CD4-positive, alpha-beta T cell treated with Interleukin-6 for 4 hours (primary cell): ENCODE data around the gene MBTD1.
"Not testable (repeated sequence)": the region's sequence is repeated elsewhere in the genome, so short reads cannot be mapped to it uniquely, and the experiment has no call there.

Source experiments
- DNase-seq: peaks from one replicate; pipeline ENCODE4 v3.0.0-alpha.2; 2020; ENCODE audit warnings: mixed read lengths

Gene MBTD1

DNA sequence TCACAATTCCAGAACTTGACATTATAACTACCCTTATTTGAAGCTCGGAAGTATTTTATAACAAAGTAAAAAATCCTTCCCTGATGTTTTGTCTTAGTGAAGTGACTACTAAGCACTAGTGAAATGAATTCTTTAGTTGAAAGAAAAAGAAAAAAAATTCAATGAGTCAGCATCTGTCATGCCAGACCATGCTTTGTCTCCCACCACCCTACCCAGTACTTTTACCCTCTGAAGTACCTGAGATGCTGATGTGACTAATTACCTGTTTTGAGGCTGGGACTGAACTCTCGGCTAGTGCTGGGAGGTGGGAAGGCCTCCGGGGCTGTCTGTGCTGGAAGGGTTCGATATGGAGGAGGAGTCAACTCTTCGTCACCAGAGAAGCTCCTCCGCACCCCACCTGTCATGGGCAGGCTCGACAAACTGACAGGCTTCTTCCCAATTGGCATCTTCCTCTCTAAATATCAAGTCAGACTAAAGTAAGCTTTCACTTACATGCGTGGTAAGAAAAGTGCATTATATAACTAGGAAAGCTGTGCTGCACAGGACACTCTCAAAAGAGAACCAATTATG, 74.0 kb downstream of the MBTD1 start:
- no peak for DNase-seq

DNA sequence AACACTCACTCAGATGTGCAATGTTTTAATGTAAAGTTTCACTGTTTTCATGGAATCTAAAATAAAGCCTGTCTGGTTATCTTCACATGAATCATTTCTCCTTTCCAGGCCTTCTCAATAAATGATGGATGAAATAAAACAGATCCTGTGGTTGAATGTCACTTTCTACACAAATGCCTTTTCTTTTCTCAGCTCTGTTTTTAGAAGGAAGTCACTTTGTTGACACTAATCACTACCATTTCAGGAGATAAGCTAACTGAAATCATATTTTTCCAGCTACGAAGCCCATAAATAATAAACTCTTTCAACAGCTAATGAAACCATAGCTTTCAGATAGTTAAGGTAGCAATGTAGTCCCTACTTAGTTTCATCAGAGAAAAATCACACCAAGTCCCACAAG, 75.7 kb downstream of the MBTD1 start:
- DNase-seq = no peak

DNA sequence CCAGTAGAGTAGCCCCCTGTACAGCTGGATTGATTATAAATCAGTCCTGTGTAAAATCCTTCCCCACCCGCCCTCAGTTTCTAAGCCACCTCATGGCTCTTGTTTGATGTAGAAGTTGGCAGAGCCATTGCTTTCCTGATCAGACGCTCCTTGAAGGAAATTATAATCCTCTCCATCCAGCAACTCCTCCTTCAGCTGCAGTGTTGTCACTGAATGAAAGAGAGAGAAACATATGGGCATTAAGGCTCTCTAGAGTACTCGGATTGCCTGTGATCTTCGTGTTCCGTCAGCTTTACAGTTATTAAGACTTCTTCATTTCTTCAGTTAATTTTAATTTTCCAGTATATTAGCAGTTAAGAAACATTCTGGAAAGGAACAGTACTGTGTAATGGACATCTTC, 79.4 kb downstream of the MBTD1 start:
- DNase-seq = no peak

- DNase-seq = not testable (repeated sequence)
Measured at GRCh38 chr17:51172030-51172429, 87.8 kb downstream of the MBTD1 start.

DNA sequence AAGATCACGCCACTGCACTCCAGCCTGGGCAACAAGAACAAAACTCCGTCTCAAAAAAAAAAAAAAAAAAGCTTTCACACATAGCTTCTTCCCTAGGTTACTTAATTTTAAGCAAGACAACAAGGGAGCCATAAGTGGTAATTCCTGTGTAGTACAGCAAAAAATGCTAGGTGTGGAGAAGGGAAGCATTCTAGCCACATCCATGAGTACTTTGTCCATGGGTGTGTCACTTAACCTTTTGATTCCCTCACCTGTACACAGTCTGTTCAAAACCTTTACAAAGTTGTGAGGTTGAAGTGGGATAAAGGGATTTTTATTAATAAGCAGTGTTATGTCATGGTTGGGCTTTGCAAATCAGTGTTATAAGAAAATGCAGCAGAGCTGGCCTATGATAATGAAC, 89.1 kb downstream of the MBTD1 start:
- no peak for DNase-seq

- no peak for DNase-seq
Measured at GRCh38 chr17:51169340-51169739, 90.5 kb downstream of the MBTD1 start.

DNA sequence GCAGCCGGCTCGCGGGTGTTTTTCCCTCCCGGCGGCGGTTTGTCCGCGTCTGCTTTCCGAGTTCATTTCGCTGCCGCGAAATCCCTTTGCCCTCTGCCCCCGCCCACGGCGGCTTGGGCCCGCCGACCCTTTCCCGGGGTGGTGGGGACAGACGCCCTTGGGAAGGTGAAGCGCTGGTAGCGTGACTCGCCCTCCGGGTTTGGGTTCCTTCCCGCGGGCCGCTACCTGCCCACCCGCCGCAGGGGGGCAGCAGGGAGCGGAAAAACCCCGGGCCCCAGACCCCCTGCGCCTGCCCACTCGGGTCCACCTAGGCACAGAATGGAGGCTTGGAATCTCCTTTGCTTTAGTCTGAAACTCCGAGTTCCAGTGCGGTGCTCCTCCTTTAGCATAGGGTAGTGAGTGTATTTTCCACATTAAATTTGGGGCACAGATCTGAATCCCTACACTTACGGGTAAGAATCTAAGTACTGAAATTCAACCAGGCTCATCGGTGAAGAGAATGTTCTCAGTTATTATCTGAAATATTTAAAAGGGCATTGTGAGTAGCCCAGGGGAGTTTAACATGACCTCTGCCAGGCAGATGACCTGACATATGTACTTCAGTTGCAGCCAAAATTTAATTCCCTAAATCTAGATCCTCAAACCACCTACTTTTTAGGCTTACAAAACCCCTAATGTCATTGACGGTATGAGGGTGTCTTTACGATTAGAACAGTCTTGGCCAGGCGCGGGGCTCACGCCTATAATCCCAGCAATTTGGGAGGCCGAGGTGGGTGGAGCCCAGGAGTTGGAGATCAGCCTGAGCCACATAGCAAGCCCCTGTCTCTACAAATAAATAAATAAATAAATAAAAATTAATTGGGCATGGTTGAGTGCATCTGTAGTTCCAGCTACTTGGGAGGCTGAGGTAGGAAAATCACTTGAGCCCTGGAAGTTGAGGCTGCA, 92.6 kb downstream of the MBTD1 start:
- DNase-seq = peak; percentile 75

- DNase-seq = peak; percentile 73
Measured at GRCh38 chr17:51166198-51166986, 93.5 kb downstream of the MBTD1 start, which contains the start of gene NME2. TSS of gene NME2 (plus strand) at chr17:51166411. CDS start at chr17:51166831, 420 bp downstream.

DNA sequence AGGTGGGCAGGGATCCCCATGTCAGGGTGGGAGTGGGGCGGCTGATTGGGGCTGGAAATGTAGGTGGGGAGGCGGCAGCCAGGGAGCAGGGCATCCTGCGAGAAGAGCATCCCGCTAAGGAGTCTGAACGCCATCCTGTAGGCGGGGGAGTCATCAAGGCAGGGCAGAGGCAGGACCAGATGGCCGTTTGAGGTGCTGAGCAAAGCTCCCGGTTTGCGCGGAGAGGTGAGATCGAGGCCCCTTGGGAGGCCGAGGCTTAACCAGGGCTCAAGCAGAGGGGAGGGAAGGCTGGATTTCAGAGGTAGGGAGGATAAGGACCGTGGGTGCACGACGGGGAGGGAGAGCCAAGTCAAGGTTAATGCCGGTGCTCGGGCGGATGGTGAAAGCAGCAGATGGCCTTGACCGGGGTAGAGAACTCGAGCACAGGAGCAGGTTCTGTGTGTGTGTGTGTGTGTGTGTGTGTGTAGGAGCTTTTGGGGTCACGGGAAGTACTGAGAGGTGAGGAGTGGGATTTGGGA, 94.1 kb downstream of the MBTD1 start:
- no peak for DNase-seq

DNA sequence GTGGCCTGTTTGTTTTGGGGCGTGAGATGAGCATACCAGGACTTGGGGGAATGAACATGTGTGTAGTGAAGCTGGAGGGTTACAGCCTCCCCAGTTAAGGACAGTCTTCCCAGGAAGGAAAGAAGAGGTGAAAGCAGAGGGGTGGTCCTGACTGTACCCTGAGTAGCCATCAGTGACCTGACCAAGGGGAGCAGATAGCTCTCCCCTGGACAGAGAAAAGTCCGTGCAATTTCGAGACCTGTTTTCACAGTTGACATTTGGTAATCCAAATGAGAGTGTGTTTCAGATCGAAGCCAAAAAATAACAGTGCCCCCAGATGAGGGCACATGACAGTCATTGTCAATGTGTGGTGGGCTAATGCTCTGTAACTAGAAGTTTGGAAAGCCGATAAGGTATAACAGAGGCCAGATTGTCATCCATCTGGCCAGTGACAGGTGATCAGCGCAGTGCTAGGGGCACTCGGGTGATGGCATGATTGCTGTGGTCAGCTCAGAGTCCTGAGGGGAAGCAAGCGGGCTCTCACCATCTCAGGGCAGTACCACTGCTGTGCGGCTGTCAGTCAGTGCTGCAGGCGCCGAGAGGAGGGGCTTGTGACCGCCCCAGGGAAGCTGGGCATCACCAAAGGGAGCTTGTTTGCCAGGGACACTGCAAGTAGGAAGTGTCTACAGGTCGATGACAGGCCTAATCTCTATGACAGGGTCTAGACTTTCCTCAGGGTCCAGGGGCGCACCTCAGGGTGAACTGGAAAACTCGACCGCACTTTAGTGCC, 94.8 kb downstream of the MBTD1 start:
- no peak for DNase-seq

GRCh38 chr17:51161541-51161940, 98.3 kb downstream of the MBTD1 start:
- DNase-seq = no peak

- no peak for DNase-seq
Measured at GRCh38 chr17:51159604-51160003, 100.2 kb downstream of the MBTD1 start.

DNA sequence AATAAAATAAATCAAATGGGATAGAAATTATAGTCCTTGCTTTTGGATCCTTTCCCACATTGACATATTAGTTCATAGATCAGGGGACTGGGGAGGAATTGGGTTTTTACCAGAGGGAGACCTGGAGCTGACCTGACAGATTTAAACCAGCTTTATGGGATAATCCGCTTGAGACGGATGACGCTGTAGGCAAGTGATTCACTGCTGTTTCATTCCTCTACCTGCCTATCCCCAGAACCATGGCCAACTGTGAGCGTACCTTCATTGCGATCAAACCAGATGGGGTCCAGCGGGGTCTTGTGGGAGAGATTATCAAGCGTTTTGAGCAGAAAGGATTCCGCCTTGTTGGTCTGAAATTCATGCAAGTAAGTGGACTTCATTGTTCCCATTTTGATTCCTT, 104.4 kb downstream of the MBTD1 start:
- no peak for DNase-seq

- no peak for DNase-seq
Measured at GRCh38 chr17:51154176-51154575, 105.7 kb downstream of the MBTD1 start.

DNA sequence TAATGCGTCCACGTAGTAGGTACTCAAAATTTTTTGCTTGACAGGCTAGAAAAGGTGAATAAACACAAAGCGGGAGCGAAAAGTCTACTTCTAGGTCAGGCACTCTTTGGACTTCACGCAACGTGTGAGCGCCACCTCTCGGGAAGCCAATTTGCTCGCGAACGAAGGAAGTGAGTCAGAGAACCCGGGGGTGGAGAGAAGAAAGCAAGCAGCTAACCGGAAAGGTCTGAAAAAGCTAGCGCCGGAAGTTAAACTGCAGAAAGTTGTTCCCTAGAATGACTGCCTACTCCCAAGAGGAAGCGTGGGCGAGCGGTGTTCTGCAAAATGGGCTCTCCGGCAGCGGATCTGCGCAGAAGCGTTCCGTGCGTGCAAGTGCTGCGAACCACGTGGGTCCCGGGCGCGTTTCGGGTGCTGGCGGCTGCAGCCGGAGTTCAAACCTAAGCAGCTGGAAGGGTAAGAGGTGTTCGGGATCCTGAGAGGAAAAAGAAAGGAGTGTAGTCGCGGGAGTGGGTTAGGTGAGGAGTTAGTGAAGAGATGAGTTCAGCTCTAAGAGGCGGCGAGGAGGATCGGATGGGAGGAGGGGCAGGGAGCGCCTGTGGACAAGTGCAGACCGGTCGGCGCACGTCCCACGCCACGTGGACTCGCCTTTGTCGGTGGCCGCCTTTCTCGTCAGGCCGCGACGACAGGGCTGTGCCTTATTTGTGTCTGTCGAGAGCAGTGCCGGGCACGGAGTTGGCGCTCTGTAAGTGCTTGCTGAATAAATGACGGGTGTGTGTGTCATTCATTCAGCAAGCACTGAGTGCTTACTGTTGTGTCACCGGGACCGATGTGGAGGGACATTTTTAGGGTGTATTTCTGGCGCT, 106.4 kb downstream of the MBTD1 start, which contains the start of gene NME1:
Gene NME1, plus strand, starts transcription at position 350 of the 863 bp plus-strand sequence. CDS start 2,096 bp downstream, outside the sequence.
- DNase-seq = peak; percentile 95

- DNase-seq = no peak
Measured at GRCh38 chr17:51152766-51153209, 107.1 kb downstream of the MBTD1 start.

- no peak for DNase-seq
Measured at GRCh38 chr17:51150932-51151331, 108.9 kb downstream of the MBTD1 start.

DNA sequence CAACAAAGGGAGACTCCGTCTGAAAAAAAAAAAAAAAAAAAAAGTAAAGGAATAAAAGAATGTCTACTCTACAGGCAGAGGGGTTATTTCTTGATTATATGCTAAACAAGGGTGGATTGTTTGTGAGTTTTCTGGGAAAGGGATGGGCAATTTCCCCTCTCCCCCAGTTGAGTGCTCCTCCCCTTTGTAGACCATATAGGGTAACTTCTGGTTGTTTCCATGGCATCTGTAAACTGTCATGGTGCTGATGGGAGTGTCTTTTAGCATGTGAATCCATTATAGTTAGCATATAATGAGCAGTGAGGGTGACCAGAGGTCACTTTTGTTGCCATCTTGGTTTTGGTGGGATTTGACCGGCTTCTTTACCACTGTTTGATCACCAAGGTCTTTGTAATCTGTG, 110.7 kb downstream of the MBTD1 start:
- DNase-seq = no peak

DNA sequence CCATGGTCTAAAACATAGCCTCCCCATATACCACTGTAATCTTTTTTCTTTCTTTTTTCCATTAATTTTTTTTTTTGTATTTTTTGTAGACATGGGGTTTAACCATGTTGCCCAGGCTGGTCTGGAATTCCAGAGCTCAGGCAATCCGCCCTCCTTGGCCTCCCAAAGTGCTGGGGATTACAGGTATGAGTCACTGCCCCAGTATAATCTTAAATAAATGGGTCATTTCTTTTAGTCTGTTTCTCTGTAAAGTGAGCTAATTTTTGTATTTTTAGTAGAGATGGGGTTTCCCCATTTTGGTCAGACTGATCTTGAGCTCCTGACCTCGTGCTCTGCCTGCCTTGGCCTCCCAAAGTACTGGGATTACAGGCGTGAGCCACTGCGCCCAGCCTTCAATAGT, 112.2 kb downstream of the MBTD1 start:
- no peak for DNase-seq

DNA sequence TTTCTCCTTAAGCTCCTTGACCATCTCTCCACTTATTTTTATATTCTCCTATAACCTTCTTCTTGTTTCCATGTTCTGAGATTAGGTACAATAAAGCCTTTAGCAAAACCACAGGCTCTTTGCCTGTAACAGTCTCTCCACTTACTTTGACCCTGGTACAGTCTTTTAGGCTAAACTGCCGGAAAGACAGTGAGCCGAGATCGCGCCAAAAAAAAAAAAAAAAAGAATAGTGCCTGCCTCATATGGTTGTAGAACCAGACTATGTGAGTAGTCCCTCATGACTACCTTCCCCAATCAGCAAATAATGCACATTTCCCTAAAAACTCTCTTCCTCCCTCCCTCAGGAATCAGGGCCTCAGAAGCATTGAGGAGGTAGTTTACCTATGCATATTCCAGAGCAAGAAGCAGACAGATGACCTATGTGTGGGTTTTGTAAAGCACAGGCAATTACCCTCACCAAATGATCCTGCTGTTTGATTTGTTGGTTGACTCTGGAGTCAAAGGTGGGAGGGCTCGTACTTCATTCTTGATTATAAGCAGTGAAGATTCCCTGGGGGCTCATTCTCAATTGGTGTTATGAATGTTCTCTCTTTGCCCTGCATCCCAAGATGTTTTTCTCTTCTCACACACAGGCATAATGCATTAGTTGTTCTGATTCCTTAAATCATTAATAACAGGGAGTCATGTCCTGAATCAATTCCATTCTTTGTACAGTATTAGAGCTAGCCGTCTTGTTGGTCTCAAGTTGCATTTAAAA, 115.4 kb downstream of the MBTD1 start:
- DNase-seq = no peak
